ENCODE results near the gene RBM4B. TPM values are rescaled to one million over a fixed set of nuclear protein-coding genes. Genes with fewer than 3 reads are reported as not detected.

RBM4B gene
- total and polyA plus RNA-seq, 2 of the 13 experiments (the other 11 are each of a cell fraction or from before 2014, with no cell fraction given), result 25.8 to 32.4 TPM

GRCh38 chr11:66698491-66698890 lies 20.8 kb upstream of the RBM4B start:
- ATAC-seq, result no peak
- 98% methylated on average over 9 of the region's 9 CpGs for WGBS (ENCODE audit: low lambda C conversion rate)
- intact Hi-C loops (cut with micrococcal nuclease; ENCODE audit: unreplicated experiment), result no loop called here

More at GRCh38 chr11:66698491-66698890, 20.8 kb upstream of the RBM4B start:
- no peak overlapping the region for H3K27ac ChIP-seq (ENCODE audit: extremely low read length, insufficient read depth, low read length)
- no TSS peak for BruUV-seq (replicated peaks)
- DNase-seq (ENCODE audit: low spot score) (no peak), FAIRE-seq (no peak)
- no peaks in the 10 kb centered on the region for H3K79me2 ChIP-seq (ENCODE audit: insufficient read depth, low read length)
- in situ Hi-C loops (cut with HindIII; ENCODE audit: extremely low pct_ligation_motif_present, low pct_unique_long_range_greater_than_20kb), result loop anchor here (10.0 kb wide), 1 partner anchor 294 kb away; no protein-coding TSS in a partner anchor
- no peaks in the 10 kb centered on the region for H3K9me3 ChIP-seq (ENCODE audit: low read length)
- no peak for TF ChIP-seq NCOA5 (CRISPR knock-in tag; IDR thresholded peaks at IDR 0.05)
- no peak for TF ChIP-seq ZNF747 (CRISPR knock-in tag; IDR thresholded peaks at IDR 0.05; ENCODE audit: borderline replicate concordance)
- TF ChIP-seq HOXA7 (CRISPR knock-in tag; IDR thresholded peaks at IDR 0.05), result no peak
- TF ChIP-seq NCOR1 (IDR thresholded peaks at IDR 0.05; ENCODE audit: borderline replicate concordance, low read length), result no peak
- no peak for TF ChIP-seq MXI1 (IDR thresholded peaks at IDR 0.05; ENCODE audit: borderline replicate concordance, low read depth, low read length)
- no peak for TF ChIP-seq ZKSCAN1 (IDR thresholded peaks at IDR 0.05; ENCODE audit: low read length)
- no peak for TF ChIP-seq RNF219 (CRISPR knock-in tag; IDR thresholded peaks at IDR 0.05)
- no peak for TF ChIP-seq ZNF674 (CRISPR knock-in tag; IDR thresholded peaks at IDR 0.05; ENCODE audit: low read depth)
- TF ChIP-seq FOSL2 (CRISPR knock-in tag; IDR thresholded peaks at IDR 0.05), result no peak
- TF ChIP-seq GLI4 (CRISPR knock-in tag; IDR thresholded peaks at IDR 0.05; ENCODE audit: borderline replicate concordance), result no peak
- no peak for TF ChIP-seq ZNF782 (CRISPR knock-in tag; IDR thresholded peaks at IDR 0.05; ENCODE audit: borderline replicate concordance)
- no peak for TF ChIP-seq TIGD3 (CRISPR knock-in tag; IDR thresholded peaks at IDR 0.05; ENCODE audit: borderline replicate concordance)
- no peak for TF ChIP-seq MTA3 (CRISPR knock-in tag; IDR thresholded peaks at IDR 0.05)
- no peak for TF ChIP-seq ZBTB10 (CRISPR knock-in tag; IDR thresholded peaks at IDR 0.05; ENCODE audit: borderline replicate concordance)
- TF ChIP-seq SIN3A (IDR thresholded peaks at IDR 0.05; ENCODE audit: borderline replicate concordance, low read depth, low read length), result no peak
- TF ChIP-seq GPBP1L1 (CRISPR knock-in tag; IDR thresholded peaks at IDR 0.05), result no peak
- TF ChIP-seq ZNF17 (CRISPR knock-in tag; IDR thresholded peaks at IDR 0.05), result no peak
- TF ChIP-seq ZNF75D (CRISPR knock-in tag; IDR thresholded peaks at IDR 0.05; ENCODE audit: borderline replicate concordance), result no peak
- H3K4me2 ChIP-seq (ENCODE audit: low read depth, low read length), result no peak overlapping the region
- peaks cover 13% of the 10 kb centered on the region for H3K4me1 ChIP-seq (ENCODE audit: insufficient read depth, low read length)
- no peak overlapping the region for H3K9ac ChIP-seq (ENCODE audit: insufficient read depth, low read depth, low read length)
- no peaks in the 10 kb centered on the region for H4K20me1 ChIP-seq (ENCODE audit: insufficient read depth, low read length)
- H3K36me3 ChIP-seq (replicated peaks in 1 of 2; ENCODE audit: control insufficient read depth in 1 of 2, insufficient read depth in 2 of 2, low read length in 2 of 2), result no peaks in the 10 kb centered on the region
- ChIA-PET CTCF (ENCODE audit: low intra/inter-chr PET ratio, low total read pairs) (no interaction called here), POLR2A (no interaction called here)
- H3K27me3 ChIP-seq (ENCODE audit: control insufficient read depth in 1 of 2, insufficient read depth in 2 of 2, low read length in 2 of 2), result no peaks in the 10 kb centered on the region; a peak in 1 of 5 replicates
- no peak overlapping the region for H3K4me3 ChIP-seq (replicated peaks in 1 of 3; ENCODE audit: insufficient read depth in 1 of 3, low read depth in 2 of 3, low read length in 3 of 3)
- no peak overlapping the region for H2AFZ ChIP-seq (ENCODE audit: low read length)

All from HepG2 (cell line).